ENCODE measurements around the gene CDH16.

DNA sequence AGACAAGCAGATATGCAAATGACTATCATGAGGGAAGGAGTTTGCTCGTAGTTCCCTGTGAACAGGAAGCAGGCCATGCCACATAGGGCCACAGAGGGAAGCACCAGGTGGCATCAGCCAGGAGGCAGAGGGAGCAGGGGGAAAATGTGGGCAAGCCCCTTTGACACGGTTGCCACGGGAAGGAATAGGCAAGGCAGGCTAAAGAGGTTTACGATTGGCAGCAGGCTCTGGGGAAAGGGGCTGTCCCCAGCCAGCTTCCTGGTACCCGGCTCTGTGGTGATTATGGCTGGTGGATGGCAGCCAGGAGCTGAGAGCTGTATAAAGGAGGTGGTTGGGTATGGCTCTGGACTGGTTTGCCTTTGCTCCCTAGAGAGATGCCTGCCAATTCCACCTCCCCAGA is 43.2 kb upstream of the CDH16 start:
- no peak for TF ChIP-seq EP300 (IDR thresholded peaks at IDR 0.05)
- TF ChIP-seq, protein P1, sequence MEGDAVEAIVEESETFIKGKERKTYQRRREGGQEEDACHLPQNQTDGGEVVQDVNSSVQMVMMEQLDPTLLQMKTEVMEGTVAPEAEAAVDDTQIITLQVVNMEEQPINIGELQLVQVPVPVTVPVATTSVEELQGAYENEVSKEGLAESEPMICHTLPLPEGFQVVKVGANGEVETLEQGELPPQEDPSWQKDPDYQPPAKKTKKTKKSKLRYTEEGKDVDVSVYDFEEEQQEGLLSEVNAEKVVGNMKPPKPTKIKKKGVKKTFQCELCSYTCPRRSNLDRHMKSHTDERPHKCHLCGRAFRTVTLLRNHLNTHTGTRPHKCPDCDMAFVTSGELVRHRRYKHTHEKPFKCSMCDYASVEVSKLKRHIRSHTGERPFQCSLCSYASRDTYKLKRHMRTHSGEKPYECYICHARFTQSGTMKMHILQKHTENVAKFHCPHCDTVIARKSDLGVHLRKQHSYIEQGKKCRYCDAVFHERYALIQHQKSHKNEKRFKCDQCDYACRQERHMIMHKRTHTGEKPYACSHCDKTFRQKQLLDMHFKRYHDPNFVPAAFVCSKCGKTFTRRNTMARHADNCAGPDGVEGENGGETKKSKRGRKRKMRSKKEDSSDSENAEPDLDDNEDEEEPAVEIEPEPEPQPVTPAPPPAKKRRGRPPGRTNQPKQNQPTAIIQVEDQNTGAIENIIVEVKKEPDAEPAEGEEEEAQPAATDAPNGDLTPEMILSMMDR (IDR thresholded peaks at IDR 0.05): no peak
- TF ChIP-seq POLR2A (IDR thresholded peaks at IDR 0.05): no peak
- no peak for TF ChIP-seq POLR2AphosphoS5 (IDR thresholded peaks at IDR 0.05)

Data from sigmoid colon (tissue), 4 donors.